K562 (cell line): ENCODE results near the gene ANP32B. TPM values are rescaled to one million over a fixed set of nuclear protein-coding genes. Genes with fewer than 3 reads are reported as not detected.

ENCODE experiments used
- ARID2 ChIP-seq: fragments of 450-650 bp; IDR thresholded peaks from 2 replicates; pipeline ENCODE4 v1.6.1; 2017; ENCODE audit warnings: antibody characterized with exemption, mild to moderate bottlenecking
- DDX20 ChIP-seq: fragments of 450-650 bp; IDR thresholded peaks from 2 replicates; pipeline ENCODE4 v1.6.1; 2016; ENCODE audit warnings: missing genetic modification characterization, low read depth, mild to moderate bottlenecking, missing compliant biosample characterization, moderate library complexity
- DPF2 ChIP-seq: fragments of 450-650 bp; IDR thresholded peaks from 2 replicates; pipeline ENCODE4 v1.6.1; 2016
- GTF2F1 ChIP-seq: IDR thresholded peaks from 2 replicates; pipeline ENCODE4 v1.6.1; 2011; ENCODE audit warnings: low read depth, low read length, improper control_type of control experiment
- KAT7 ChIP-seq: sonication (generic); formaldehyde crosslinking; IDR thresholded peaks from 2 replicates; pipeline ENCODE4 v1.8.0; 2022; ENCODE audit warnings: missing genetic modification reagents, mild to moderate bottlenecking, borderline replicate concordance
- KLF13 ChIP-seq: fragments of 450-650 bp; IDR thresholded peaks from 2 replicates; pipeline ENCODE4 v1.6.1; 2016; ENCODE audit warnings: missing genetic modification characterization, low read depth, mild to moderate bottlenecking, missing compliant biosample characterization, moderate library complexity, borderline replicate concordance
- MEIS2 ChIP-seq: fragments of 450-650 bp; IDR thresholded peaks from 2 replicates; pipeline ENCODE4 v1.6.1; 2014; ENCODE audit warnings: mild to moderate bottlenecking; ENCODE audit not compliant: partially characterized antibody
- PHF8 ChIP-seq: fragments of 200-600 bp; sonication (generic); IDR thresholded peaks from 2 replicates; pipeline ENCODE4 v1.6.1; 2012; ENCODE audit warnings: mixed run types, mild to moderate bottlenecking, inconsistent platforms, low read length, moderate library complexity, borderline replicate concordance
- PRPF4 ChIP-seq: fragments of 200-400 bp; formaldehyde crosslinking; IDR thresholded peaks from one replicate; pipeline ENCODE4 v1.6.1; 2017; ENCODE audit warnings: low read length, low read depth, mild to moderate bottlenecking; ENCODE audit not compliant: insufficient read depth, poor library complexity, severe bottlenecking
- RAD21 ChIP-seq, 2 experiments: fragments of 250-450 bp in 1 of 2; fragments of 450-650 bp in 1 of 2; sonication (Bioruptor Pico) in 1 of 2; formaldehyde crosslinking in 1 of 2; IDR thresholded peaks in 1 of 2; conservative IDR thresholded peaks in 1 of 2; 2 replicates each; pipeline versions ENCODE4 v1.4.0 to v1.8.0; 2020 to 2022; ENCODE audit warnings: mild to moderate bottlenecking in 2 of 2, moderate library complexity in 1 of 2
- TCF7 ChIP-seq: sonication (generic); IDR thresholded peaks from 2 replicates; pipeline ENCODE4 v1.6.1; 2016; ENCODE audit warnings: antibody characterized with exemption, borderline replicate concordance
- ZBTB1 ChIP-seq: sonication (generic); formaldehyde crosslinking; IDR thresholded peaks from 2 replicates; pipeline ENCODE4 v1.8.1; 2023; ENCODE audit warnings: missing genetic modification reagents, low read depth, mild to moderate bottlenecking, borderline replicate concordance
- ZBTB7A ChIP-seq: IDR thresholded peaks from 2 replicates; pipeline ENCODE4 v1.6.1; 2011; ENCODE audit warnings: low read depth, mild to moderate bottlenecking, low read length, moderate library complexity, borderline replicate concordance; ENCODE audit not compliant: control insufficient read depth
- ZNF134 ChIP-seq: fragments of 250-450 bp; sonication (Bioruptor Pico); conservative IDR thresholded peaks from 2 replicates; pipeline ENCODE4 v1.4.0; 2020
- ZNF778 ChIP-seq: fragments of 450-650 bp; formaldehyde crosslinking; IDR thresholded peaks from 2 replicates; pipeline ENCODE4 v1.4.0; 2020; ENCODE audit warnings: mild to moderate bottlenecking, moderate library complexity
- polyA plus RNA-seq, 8 experiments: library from polyadenylated mRNA; depleted of rRNA in 4 of 8; stranded (reverse) in 5 of 8; unstranded in 3 of 8; fragments of >200 nt; fragmentation: Nextera tagmentation in 2 of 8; fragmentation: Illumina TruSeq in 1 of 8; extraction: Ambion mirVana in 2 of 8; extraction: Trizol in 1 of 8; gene quantifications; 2 replicates each; pipeline versions ENCODE4 v1.2.1 to v1.2.3, GENCODE V29; 2011 to 2014; ENCODE audit warnings: inconsistent platforms in 1 of 8, missing spikeins in 1 of 8
- total RNA-seq, 7 experiments: library from RNA; depleted of rRNA in 6 of 7; stranded (reverse); fragments of >200 nt in 6 of 7; fragmentation: Illumina TruSeq in 2 of 7; extraction: Trizol in 2 of 7; gene quantifications; 2 replicates each; pipeline versions ENCODE4 v1.2.1 to v1.2.3, GENCODE V29; 2011 to 2021; ENCODE audit warnings: low replicate concordance in 1 of 7
- TF ChIP-seq, protein P1 (sequence below): IDR thresholded peaks from 2 replicates; pipeline ENCODE4 v1.6.1; 2011; ENCODE audit not compliant: insufficient read length; ENCODE audit errors: extremely low read depth
- TF ChIP-seq, protein P2 (sequence below): fragments of 250-450 bp; sonication (Bioruptor Pico); IDR thresholded peaks from 2 replicates; pipeline ENCODE4 v1.8.0; 2021; ENCODE audit warnings: borderline replicate concordance, mild to moderate bottlenecking, moderate library complexity; ENCODE audit not compliant: poor library complexity, severe bottlenecking
- TF ChIP-seq, protein P3 (sequence below): sonication (generic); formaldehyde crosslinking; IDR thresholded peaks from 2 replicates; pipeline ENCODE4 v1.8.1; 2023; ENCODE audit warnings: mild to moderate bottlenecking, missing genetic modification reagents
- TF ChIP-seq, protein P4 (sequence below): fragments of 450-650 bp; IDR thresholded peaks from 2 replicates; pipeline ENCODE4 v1.7.1; 2018; ENCODE audit warnings: mild to moderate bottlenecking, low read depth; ENCODE audit not compliant: partially characterized antibody

ANP32B gene
- total and polyA plus RNA-seq, 9 of the 15 experiments (the other 6 are each of a cell fraction or from before 2014, with no cell fraction given) = 68.9 to 815 (median 141) TPM

DNA sequence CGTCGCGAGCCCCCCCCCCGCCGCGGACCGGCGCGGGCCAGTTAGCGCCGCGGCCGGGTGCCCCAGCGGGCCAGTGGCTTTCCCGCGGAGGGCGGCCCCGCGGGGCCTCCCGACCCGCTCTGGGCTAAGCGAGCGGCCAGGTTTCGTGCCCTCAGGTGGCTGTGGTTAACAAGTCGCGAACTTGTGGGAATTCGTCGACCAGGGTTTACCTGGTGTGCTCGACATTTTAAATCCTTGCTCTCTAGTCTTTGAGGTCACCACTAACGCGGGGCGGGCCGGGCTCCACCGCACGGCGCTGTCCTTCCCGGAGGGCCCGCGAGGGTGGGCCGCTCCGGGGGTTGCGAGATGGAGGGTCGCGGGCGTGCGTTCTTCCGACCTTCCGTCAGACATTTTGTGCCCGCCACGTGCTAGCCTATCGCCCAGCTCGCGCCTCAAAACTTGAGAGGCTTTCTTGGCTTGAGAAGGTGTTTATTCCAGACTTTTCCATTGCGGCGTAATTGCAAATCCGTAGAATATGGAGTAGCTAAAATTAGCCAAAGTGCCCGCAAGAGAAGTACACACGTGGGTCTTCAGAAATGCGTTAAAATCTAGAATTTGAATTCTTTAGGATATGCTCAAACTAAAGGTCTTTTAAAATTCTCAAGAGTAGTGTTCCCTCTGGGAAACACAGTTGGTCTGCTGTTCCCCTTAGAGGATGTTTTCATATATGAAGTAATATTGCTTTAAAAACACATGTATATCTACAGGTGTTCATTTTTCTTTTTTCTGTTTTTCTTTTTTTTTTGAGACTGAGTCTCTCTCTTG is 2.1 kb downstream of the ANP32B start (continued):
- TF ChIP-seq PRPF4 = peak; percentile 50
- TF ChIP-seq, protein P1, sequence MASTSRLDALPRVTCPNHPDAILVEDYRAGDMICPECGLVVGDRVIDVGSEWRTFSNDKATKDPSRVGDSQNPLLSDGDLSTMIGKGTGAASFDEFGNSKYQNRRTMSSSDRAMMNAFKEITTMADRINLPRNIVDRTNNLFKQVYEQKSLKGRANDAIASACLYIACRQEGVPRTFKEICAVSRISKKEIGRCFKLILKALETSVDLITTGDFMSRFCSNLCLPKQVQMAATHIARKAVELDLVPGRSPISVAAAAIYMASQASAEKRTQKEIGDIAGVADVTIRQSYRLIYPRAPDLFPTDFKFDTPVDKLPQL = no peak
- no peak for TF ChIP-seq ZBTB1 (CRISPR knock-in tag)
- TF ChIP-seq RAD21 (CRISPR knock-in tag; conservative IDR thresholded peaks at IDR 0.05 in 1 of 2, IDR thresholded peaks at IDR 0.05 in 1 of 2) = no peak
- TF ChIP-seq ZNF134 (CRISPR knock-in tag) = no peak
- TF ChIP-seq GTF2F1 = no peak
- TF ChIP-seq TCF7 = no peak
- no peak for TF ChIP-seq ARID2
- TF ChIP-seq, protein P2, sequence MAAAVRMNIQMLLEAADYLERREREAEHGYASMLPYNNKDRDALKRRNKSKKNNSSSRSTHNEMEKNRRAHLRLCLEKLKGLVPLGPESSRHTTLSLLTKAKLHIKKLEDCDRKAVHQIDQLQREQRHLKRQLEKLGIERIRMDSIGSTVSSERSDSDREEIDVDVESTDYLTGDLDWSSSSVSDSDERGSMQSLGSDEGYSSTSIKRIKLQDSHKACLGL (CRISPR knock-in tag) = no peak
- no peak; the same call in 1 of the 2 replicates for TF ChIP-seq KAT7 (CRISPR knock-in tag)
- TF ChIP-seq, protein P3, sequence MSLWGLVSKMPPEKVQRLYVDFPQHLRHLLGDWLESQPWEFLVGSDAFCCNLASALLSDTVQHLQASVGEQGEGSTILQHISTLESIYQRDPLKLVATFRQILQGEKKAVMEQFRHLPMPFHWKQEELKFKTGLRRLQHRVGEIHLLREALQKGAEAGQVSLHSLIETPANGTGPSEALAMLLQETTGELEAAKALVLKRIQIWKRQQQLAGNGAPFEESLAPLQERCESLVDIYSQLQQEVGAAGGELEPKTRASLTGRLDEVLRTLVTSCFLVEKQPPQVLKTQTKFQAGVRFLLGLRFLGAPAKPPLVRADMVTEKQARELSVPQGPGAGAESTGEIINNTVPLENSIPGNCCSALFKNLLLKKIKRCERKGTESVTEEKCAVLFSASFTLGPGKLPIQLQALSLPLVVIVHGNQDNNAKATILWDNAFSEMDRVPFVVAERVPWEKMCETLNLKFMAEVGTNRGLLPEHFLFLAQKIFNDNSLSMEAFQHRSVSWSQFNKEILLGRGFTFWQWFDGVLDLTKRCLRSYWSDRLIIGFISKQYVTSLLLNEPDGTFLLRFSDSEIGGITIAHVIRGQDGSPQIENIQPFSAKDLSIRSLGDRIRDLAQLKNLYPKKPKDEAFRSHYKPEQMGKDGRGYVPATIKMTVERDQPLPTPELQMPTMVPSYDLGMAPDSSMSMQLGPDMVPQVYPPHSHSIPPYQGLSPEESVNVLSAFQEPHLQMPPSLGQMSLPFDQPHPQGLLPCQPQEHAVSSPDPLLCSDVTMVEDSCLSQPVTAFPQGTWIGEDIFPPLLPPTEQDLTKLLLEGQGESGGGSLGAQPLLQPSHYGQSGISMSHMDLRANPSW (CRISPR knock-in tag) = no peak
- no peak for TF ChIP-seq PHF8
- TF ChIP-seq KLF13 = no peak
- TF ChIP-seq ZBTB7A = peak; percentile 77; the same call in 1 of the 2 replicates
- TF ChIP-seq ZNF778 = no peak
- TF ChIP-seq DDX20 (tag) = no peak
- TF ChIP-seq, protein P4, sequence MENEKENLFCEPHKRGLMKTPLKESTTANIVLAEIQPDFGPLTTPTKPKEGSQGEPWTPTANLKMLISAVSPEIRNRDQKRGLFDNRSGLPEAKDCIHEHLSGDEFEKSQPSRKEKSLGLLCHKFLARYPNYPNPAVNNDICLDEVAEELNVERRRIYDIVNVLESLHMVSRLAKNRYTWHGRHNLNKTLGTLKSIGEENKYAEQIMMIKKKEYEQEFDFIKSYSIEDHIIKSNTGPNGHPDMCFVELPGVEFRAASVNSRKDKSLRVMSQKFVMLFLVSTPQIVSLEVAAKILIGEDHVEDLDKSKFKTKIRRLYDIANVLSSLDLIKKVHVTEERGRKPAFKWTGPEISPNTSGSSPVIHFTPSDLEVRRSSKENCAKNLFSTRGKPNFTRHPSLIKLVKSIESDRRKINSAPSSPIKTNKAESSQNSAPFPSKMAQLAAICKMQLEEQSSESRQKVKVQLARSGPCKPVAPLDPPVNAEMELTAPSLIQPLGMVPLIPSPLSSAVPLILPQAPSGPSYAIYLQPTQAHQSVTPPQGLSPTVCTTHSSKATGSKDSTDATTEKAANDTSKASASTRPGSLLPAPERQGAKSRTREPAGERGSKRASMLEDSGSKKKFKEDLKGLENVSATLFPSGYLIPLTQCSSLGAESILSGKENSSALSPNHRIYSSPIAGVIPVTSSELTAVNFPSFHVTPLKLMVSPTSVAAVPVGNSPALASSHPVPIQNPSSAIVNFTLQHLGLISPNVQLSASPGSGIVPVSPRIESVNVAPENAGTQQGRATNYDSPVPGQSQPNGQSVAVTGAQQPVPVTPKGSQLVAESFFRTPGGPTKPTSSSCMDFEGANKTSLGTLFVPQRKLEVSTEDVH = no peak
- no peak; the same call in 1 of the 2 replicates for TF ChIP-seq DPF2
- TF ChIP-seq MEIS2 = no peak
